H54 (cell line): ENCODE measurements around the gene CACNA2D3.

Experiments
- DNase-seq: peaks from one replicate; pipeline ENCODE4 v3.0.0; 2011; ENCODE audit warnings: low spot score, mixed read lengths; ENCODE audit not compliant: insufficient read length
- FAIRE-seq: peaks from 3 replicates; lab custom pipeline; 2011; peaks lifted over from hg19 to GRCh38; lab: Jason Lieb, UNC
- POLR2A ChIP-seq: IDR thresholded peaks from 2 replicates; pipeline ENCODE4 v1.6.1; 2011; ENCODE audit warnings: low read depth, mild to moderate bottlenecking, low read length

Gene CACNA2D3

GRCh38 chr3:55118451-55118850 is 996.1 kb downstream of the CACNA2D3 start:
- no peak for TF ChIP-seq POLR2A
- FAIRE-seq (no peak), DNase-seq (no peak)

DNA sequence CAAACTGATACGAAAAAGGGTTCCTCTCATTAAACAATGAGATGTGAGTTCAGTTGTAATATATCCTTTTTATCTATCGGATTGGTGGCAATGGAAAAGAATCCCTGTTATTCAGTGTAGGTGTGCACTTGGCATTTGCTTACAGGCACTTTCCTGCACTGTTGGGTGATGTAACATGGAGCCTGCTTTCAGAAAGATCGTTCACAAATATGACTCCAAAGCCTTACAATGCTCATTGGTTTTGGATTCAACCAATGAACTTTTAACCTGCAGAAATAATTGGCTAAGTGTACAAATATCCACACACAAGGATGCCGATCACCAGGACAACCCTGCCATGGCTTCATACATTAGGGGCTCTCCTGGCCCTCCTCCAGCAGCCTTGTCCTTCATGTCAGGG is 996.9 kb downstream of the CACNA2D3 start:
- TF ChIP-seq POLR2A = no peak
- FAIRE-seq (no peak), DNase-seq (no peak)

DNA sequence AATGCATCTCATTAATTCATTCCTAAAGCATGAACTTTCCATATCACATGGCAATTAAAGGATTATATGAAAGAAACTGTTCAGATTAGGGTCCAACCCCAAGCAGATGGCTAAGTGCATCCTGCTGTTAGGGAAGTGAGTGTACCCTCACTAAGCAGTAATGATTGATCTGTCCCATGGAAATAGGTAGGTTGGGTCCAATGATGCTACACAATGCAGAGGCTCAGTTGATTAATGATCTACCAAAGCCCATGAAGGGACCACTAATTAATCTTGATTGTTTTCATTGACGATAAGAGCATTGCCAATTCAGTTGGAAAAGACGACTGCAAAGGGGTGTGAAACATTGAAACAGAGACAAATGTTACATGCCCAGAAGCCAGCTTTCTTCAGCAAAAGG is 1000.0 kb downstream of the CACNA2D3 start:
- no peak for DNase-seq
- TF ChIP-seq POLR2A = no peak
- no peak for FAIRE-seq
